GM19035 (cell line): ENCODE results near the gene OMD.

Experiments
- ATAC-seq: cut with Tn5 transposase; IDR thresholded peaks from one replicate; pipeline ENCODE4 v1.9.1; 2021; ENCODE audit not compliant: unreplicated experiment

OMD gene

GRCh38 chr9:92373167-92373566, 51.1 kb downstream of the OMD start:
- no peak for ATAC-seq

GRCh38 chr9:92369075-92369474, 55.2 kb downstream of the OMD start:
- no peak for ATAC-seq
